HG03139 (cell line): Measurements from ENCODE around the gene TENT5A.

Source experiments
- ATAC-seq: cut with Tn5 transposase; IDR thresholded peaks from one replicate; pipeline ENCODE4 v1.9.1; 2021; ENCODE audit not compliant: unreplicated experiment

Gene TENT5A

GRCh38 chr6:81772741-81773140 is 20.3 kb upstream of the TENT5A start:
- peak; percentile 99 for ATAC-seq

GRCh38 chr6:81771097-81771496 is 18.6 kb upstream of the TENT5A start:
- ATAC-seq, result no peak

- no peak for ATAC-seq
Observed at GRCh38 chr6:81770381-81770780, 17.9 kb upstream of the TENT5A start.

GRCh38 chr6:81769824-81770223 is 17.3 kb upstream of the TENT5A start:
- no peak for ATAC-seq

GRCh38 chr6:81768150-81768942 is 15.9 kb upstream of the TENT5A start:
- no peak for ATAC-seq

- ATAC-seq, result no peak
Observed at GRCh38 chr6:81767163-81767891, 14.8 kb upstream of the TENT5A start.

- peak; percentile 62 for ATAC-seq
Observed at GRCh38 chr6:81766482-81767069, 14.1 kb upstream of the TENT5A start.

- ATAC-seq, result no peak
Observed at GRCh38 chr6:81764531-81764930, 12.1 kb upstream of the TENT5A start.

- no peak for ATAC-seq
Observed at GRCh38 chr6:81763968-81764367, 11.5 kb upstream of the TENT5A start.

- ATAC-seq, result no peak
Observed at GRCh38 chr6:81763051-81763450, 10.6 kb upstream of the TENT5A start.

- ATAC-seq, result no peak
Observed at GRCh38 chr6:81762606-81763005, 10.1 kb upstream of the TENT5A start.

- ATAC-seq, result no peak
Observed at GRCh38 chr6:81762132-81762531, 9.7 kb upstream of the TENT5A start.

GRCh38 chr6:81761197-81761596 is 8.7 kb upstream of the TENT5A start:
- no peak for ATAC-seq

- ATAC-seq, result no peak
Observed at GRCh38 chr6:81759782-81760181, 7.3 kb upstream of the TENT5A start.

GRCh38 chr6:81758221-81758620 is 5.7 kb upstream of the TENT5A start:
- no peak for ATAC-seq

- ATAC-seq, result no peak
Observed at GRCh38 chr6:81756690-81757089, 4.2 kb upstream of the TENT5A start.

- no peak for ATAC-seq
Observed at GRCh38 chr6:81755551-81755950, 3.1 kb upstream of the TENT5A start.

- no peak for ATAC-seq
Observed at GRCh38 chr6:81754906-81755305, 2.4 kb upstream of the TENT5A start.

GRCh38 chr6:81753711-81754577 is 1.5 kb upstream of the TENT5A start:
- peak; percentile 37 for ATAC-seq

GRCh38 chr6:81752921-81753710 is 635 bp upstream of the TENT5A start:
- ATAC-seq, result peak; percentile 40
